GM19023 (cell line): ENCODE measurements around the gene TBC1D5.
A peak's percentile ranks its signal among the peaks of the same experiment; 100 is the strongest.
"Not testable (repeated sequence)": the region's sequence is repeated elsewhere in the genome, so short reads cannot be mapped to it uniquely, and the experiment has no call there.

ENCODE experiments used
- ATAC-seq: cut with Tn5 transposase; IDR thresholded peaks from one replicate; pipeline ENCODE4 v1.9.1; 2021; ENCODE audit warnings: mild to moderate bottlenecking, moderate library complexity; ENCODE audit not compliant: unreplicated experiment

TBC1D5 gene

GRCh38 chr3:17749281-17749680 is 6.8 kb upstream of the TBC1D5 start:
- ATAC-seq = peak; percentile 39

- ATAC-seq = peak; percentile 9
Observed at GRCh38 chr3:17747890-17748247, 5.4 kb upstream of the TBC1D5 start.

- ATAC-seq = peak; percentile 53
Observed at GRCh38 chr3:17747174-17747889, 4.9 kb upstream of the TBC1D5 start.

GRCh38 chr3:17745894-17746293 is 3.5 kb upstream of the TBC1D5 start:
- no peak for ATAC-seq

- ATAC-seq = no peak
Observed at GRCh38 chr3:17745301-17745700, 2.9 kb upstream of the TBC1D5 start.

- no peak for ATAC-seq
Observed at GRCh38 chr3:17744693-17745092, 2.3 kb upstream of the TBC1D5 start.

GRCh38 chr3:17743658-17743995 is 1.2 kb upstream of the TBC1D5 start:
- no peak for ATAC-seq

GRCh38 chr3:17742880-17743657 is 638 bp upstream of the TBC1D5 start:
- peak; percentile 3 for ATAC-seq

- ATAC-seq = no peak
Observed at GRCh38 chr3:17741621-17742101, 770 bp downstream of the TBC1D5 start.

GRCh38 chr3:17740721-17741141 is 1.7 kb downstream of the TBC1D5 start:
- ATAC-seq = no peak

GRCh38 chr3:17738921-17739320 is 3.5 kb downstream of the TBC1D5 start:
- ATAC-seq = no peak

- ATAC-seq = no peak
Observed at GRCh38 chr3:17738219-17738618, 4.2 kb downstream of the TBC1D5 start.

- no peak for ATAC-seq
Observed at GRCh38 chr3:17737591-17737990, 4.8 kb downstream of the TBC1D5 start.

GRCh38 chr3:17735362-17735761 is 7.1 kb downstream of the TBC1D5 start:
- not testable (repeated sequence) for ATAC-seq

- no peak for ATAC-seq
Observed at GRCh38 chr3:17733768-17734167, 8.7 kb downstream of the TBC1D5 start.

- no peak for ATAC-seq
Observed at GRCh38 chr3:17733215-17733614, 9.2 kb downstream of the TBC1D5 start.

GRCh38 chr3:17730318-17730967 is 12.0 kb downstream of the TBC1D5 start:
- ATAC-seq = no peak

- no peak for ATAC-seq
Observed at GRCh38 chr3:17726313-17726712, 16.1 kb downstream of the TBC1D5 start.

- not testable (repeated sequence) for ATAC-seq
Observed at GRCh38 chr3:17725844-17726243, 16.6 kb downstream of the TBC1D5 start.

- ATAC-seq = no peak
Observed at GRCh38 chr3:17724948-17725347, 17.5 kb downstream of the TBC1D5 start.

GRCh38 chr3:17724122-17724521 is 18.3 kb downstream of the TBC1D5 start:
- ATAC-seq = no peak

GRCh38 chr3:17717411-17717810 is 25.0 kb downstream of the TBC1D5 start:
- ATAC-seq = no peak
